ENCODE results near the gene NR2F1. TPM values are rescaled to one million over a fixed set of nuclear protein-coding genes. Genes with fewer than 3 reads are reported as not detected.

NR2F1 gene
- total RNA-seq, 1 donor from 2014 or later, result 55.4 TPM

DNA sequence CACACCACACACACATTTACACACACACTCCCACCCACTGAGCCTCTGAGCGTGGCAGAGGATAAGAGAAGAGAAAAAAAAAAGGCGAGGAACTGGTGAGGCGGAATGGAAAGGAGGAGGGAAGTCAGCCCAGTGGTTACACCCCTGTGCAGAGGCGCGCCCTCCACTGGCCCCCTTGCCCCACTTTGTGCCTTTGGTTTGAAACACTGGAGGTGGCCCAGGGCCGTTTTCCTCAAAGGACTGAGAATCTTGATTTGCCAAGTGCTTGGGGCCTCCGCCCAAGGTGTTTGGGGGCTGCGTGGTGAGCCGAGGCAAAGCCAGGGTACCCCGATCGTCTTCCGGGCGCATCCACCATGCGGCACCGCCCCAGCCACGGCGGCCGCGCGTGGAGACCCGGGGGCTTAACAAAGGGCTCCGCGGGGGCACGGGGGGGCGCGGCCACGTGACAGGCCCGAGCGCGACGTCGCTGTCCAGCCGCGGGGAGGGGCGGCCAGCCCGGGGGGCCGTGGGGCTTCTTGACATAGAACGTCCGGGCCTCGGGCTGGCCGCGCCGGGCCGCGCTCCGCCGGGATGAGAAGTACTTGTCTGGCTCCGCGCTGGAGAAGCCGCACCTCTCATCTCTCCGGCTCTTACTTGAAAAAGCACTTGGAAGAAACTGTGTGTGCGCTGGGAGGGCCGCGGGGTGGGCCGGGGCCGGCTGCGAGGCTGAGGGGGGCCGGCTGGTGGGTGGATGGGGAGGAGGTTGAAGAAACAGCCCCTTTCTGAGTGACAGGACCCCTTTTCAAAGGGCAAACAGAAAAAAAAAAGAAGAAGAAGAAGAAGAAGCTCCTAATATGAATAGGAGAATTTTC lies 21.0 kb downstream of the NR2F1 start:
- DNase-seq (ENCODE audit: extremely low read depth, low read depth, low spot score), result no peak

DNA sequence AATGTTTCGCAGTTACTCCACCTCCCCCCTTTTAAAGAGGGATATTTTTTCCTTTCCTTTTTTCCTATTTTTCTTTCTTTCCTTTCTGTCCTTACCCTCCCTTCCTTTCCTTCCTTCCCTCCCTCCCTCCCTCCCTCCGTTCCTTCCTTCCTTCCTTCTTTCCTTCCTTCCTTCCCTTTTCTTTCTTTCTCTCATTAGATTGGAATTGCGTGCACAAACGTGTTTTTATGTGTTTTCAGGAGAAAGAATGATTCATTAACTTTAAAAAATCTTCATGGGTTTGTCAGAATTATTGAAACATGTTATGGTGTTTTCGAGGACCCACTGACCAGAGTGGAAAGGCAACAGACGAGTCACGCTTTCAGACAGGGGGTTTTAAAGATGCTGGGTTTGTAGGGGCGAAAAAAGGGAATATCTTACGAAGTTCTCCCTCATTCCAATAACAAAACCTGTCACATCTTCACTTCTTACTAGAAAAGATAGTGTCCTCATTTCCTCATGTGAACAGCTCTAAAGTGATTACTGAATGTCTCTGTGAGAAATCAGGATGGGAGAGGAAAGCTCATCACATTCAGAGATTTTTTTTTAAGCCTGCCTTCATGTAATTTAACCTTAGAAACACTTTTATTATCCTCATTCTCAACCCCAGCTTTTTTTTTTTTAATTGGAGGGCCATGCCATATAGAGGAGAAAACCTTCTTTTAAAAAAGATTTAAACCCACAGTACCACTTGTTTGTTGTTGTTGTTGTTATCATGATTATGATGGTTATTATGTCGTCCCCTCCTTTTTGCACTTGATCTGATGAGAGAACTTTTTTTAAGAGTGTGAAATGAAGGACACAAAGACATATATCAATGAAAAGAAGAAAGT lies 21.9 kb downstream of the NR2F1 start:
- DNase-seq (ENCODE audit: extremely low read depth, low read depth, low spot score), result no peak

GRCh38 chr5:93606382-93606752 lies 23.3 kb downstream of the NR2F1 start:
- no peak for DNase-seq (ENCODE audit: extremely low read depth, low read depth, low spot score)

DNA sequence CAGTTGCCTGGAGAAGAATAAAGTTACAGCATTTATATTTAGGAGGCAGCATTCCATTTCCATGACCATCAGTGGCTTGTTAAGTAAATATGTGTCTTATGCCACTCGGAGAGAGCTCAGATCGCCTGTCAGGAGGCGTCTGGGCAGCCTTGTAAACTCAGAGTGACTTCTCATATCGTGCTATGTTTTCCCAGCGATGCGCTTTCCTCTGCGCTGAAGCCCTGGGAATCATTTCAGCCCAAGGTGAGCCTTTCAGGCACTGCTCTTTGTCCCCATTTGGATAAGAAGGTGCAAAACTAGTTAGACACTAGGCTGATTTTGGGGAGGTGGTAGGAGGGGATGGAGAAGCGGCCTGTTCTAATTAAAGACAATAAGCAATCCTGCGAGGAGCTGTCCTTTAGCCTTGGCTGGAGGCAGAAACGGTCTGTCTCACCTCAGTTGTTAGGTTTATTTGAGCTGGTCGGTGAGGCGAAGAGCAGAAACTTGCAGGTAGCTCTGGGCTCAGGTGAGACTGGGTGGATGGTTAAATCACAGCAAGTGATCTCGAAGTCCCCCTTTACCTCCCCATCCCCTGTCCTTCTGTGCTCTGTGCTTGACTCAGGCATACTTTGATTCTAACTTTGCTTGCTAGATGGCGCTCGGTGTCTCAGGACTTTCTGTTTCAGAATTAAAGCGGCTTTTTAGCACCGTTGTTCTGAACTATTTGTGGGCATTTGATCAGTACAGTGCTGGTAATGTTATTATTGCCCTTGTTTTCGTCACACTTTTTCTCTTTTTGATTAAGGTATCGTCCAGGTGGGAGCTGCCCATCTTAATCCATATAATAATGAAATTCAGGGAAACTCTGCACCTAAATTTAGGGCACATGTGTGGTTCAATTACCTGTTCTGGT lies 24.6 kb downstream of the NR2F1 start:
- DNase-seq (ENCODE audit: extremely low read depth, low read depth, low spot score), result no peak

DNA sequence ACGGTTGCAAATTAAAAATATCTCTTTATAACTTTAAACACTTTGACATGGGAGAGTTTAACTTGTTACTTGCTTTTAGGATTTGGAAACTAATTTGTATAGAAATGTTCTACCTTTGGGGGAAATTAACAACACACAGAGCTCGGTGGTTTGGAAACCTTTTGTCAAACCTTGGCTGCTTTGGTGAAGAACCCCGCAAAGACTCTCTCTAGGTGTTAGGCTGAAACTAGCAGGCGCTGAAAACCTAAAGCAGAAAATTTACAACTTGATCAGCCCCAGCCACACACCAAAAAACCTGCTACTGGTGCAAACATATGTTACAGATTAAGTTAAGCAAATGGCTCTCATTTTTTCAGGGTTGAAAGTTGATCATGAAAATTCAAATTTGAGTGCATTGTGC lies 25.8 kb downstream of the NR2F1 start:
- DNase-seq (ENCODE audit: extremely low read depth, low read depth, low spot score), result no peak

DNA sequence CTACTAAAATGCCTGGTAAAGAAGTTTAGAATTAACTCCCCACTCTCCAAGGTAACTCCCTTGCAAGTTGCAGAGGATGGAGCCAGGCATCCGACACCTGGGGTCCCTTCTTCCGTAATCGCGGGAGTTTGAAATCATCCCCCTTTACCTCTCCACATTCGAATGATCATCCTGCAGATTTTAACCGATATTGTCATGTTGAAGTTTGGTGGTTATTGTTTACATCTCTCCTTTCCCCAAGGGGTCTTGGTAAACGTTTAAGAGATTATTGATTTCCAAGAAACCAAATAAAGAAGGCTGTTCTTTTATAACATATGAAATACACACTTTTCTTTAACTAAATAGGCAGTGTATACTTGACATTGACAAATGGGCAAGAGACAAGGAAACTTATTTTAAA lies 26.7 kb downstream of the NR2F1 start:
- DNase-seq (ENCODE audit: extremely low read depth, low read depth, low spot score), result no peak

DNA sequence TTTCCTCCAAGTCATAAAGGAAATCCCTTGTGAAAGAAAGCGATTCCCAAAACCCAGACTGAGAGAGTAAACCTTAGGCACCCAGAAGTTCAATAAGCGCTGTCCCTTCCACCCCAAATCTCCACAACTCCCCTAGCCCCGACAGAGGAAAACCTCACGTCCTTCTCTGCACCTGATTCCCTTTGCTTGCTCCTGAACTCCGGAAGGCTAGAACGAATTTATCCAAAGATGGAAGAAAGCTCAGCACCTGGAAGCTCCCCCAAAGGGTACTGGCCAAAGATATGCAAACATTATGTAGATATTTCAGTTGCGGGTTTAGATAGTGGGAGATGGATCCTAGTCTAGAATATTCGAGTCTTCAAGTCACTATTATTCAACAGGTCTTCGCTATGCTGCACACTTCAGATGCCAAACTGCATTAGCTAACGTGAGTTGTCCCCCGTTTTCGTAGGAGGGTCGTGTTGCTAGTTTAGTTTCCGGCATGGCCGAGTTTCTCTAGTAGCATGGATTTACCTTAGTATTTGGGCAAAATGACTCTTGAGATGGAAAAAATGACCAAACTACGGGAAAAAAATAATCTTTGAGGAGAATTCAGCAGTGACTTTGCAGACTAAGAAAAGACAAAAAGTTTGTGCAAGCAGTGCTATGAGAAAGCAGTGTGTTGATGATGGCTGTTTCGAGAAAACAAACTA lies 27.7 kb downstream of the NR2F1 start:
- DNase-seq (ENCODE audit: extremely low read depth, low read depth, low spot score), result no peak

DNA sequence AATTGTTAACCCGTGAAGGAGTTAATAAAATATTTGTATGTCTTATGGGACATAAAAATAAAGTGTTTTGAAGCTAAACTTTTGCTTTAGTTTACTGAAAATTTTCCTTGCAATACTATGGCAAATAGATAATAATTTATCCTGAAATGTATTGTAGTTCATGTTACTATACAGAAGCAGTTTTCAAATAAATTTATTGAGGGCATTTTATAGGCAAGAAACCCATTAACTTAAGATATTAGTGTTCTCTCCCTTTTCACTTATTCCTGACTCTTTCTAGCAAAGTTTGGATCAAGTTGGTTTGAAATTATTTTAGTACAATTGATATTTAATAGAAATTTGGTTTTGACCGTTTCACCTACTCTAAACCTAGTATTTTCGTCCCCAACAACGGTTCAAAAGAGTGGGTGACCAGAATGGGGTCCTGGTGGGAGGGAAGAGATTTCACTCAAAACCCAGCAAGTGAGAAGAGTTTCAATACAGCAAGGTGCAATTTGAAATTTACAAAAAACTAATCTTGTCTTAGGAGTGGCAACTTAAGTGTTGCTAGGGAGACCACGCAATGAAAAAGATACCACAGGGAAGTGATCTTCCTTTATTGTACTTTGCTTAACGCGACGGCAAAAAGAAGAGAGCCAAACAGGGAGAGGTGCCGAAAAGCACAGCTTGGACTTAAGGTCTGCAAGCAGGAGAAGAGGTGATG lies 28.4 kb downstream of the NR2F1 start:
- DNase-seq (ENCODE audit: extremely low read depth, low read depth, low spot score), result no peak

GRCh38 chr5:93611976-93612854 lies 29.2 kb downstream of the NR2F1 start:
- no peak for DNase-seq (ENCODE audit: extremely low read depth, low read depth, low spot score)

GRCh38 chr5:93612855-93613243 lies 29.8 kb downstream of the NR2F1 start:
- DNase-seq (ENCODE audit: extremely low read depth, low read depth, low spot score), result no peak

DNA sequence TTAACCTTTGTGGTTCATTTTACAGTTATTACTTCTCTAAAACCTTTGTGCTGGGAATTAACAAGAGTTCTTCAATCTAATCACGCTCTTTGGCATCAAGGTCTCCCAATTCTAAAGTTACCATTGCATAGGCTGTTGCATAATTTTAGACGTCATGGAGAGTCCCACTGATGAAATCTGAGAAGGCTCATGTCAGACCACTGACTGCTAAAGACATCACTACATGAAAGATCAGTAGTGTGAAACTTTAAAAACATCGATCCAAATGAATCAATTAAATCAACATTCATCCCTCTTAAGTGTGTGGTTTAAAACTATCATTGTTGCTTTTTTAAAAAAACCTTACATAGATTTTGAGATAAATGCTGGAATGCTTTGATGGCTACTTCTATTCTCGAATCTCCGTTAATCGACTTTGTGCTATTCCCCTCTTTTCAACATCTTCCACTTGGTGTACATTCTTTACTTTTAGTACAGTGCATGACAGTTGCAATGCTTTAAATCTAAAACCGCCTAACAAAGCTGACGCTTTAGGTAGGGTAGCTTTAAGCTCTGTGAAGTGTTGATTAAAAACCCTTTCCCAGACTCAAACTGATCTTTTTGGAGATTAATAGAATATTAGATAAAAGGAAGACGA lies 33.6 kb downstream of the NR2F1 start:
- no peak for DNase-seq (ENCODE audit: extremely low read depth, low read depth, low spot score)

DNA sequence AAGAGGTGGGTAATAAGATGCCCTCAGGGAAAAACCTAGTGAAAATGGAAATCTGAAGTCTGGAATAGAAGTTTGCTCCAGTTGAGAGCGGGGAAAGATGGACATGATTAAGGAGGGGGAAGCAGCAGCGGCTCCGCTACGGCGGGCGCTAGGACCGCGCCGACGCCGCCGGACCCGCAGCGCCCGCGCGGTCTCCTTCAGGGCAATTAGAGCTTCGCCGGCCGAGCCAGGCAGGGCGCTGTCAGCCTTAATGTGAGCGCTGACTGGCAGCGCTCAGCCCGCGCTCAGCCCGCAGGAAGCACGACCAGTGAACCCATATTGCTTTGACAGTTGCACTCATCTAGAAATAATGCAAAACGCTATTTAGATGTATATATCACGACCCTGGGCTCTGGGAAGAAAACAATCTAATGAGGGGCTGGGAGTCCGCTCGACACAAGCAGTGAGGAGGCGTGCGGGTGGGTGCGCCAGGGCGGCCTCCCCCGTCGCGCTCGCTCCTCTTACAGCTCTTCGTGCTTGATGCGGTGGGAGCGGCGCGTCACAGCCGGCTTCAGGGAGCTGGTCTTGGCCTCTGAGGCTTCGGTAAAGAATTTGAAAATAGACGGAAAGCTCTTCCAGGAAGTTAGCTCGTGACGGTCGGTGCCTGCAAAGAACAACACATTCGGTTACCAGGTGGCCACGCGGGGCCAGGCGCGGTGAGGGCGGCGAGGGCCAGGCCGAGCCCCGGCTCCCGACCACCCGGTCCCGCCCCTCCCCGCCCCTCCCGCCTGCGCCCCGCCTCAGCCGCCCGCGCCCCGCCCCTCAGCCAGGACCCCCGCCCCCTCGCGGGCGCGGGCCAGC lies 37.7 kb downstream of the NR2F1 start:
- DNase-seq (ENCODE audit: extremely low read depth, low read depth, low spot score), result no peak

GRCh38 chr5:93621327-93621798 lies 38.3 kb downstream of the NR2F1 start:
- DNase-seq (ENCODE audit: extremely low read depth, low read depth, low spot score), result no peak

DNA sequence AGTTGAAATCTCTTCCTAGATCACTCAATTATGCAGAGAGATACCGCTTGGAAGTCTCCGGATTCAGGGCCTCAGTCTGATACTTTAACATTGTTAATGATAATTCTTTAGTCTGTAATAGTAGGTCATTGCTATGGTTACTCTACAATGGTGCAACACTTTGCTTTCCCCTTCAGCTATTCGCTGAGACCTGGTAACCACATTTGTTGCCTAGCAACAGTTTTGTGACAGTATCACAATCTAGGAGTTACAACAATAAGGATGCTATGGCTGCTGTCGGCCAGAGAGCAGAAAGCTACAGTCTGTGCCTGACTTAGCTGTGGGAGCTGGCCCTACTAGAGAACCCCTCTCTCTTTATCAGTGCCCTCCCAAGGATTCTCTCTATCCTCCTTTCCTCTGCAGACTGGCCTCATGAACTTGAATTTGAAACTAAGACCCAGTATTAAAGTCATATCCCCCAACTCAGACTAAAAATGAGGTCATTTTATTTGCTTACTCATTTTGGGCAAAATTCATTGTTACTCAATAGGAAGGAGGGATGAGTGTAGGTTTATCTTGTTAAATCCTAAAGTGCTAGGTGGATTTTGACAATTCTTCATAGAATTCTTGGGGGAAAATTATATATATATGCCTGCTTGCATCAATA lies 39.3 kb downstream of the NR2F1 start:
- DNase-seq (ENCODE audit: extremely low read depth, low read depth, low spot score), result no peak

DNA sequence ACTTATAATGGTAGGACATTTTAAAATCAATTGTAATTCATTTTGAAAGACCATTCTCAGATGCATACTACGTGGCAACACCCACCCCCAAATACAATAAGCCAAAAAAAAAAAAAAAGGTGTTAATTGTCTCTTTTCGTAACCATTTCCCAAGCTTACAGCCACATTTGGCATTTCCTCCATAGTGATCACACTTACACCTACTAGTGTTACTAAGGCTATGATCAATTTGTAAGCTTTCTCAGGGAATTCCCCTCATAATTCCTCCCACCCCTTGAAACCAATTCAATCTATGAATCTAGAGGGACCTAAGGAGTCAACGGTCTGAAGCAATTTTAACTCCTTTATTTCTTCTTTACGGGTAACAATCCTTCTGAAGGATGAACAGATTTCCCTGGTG lies 40.1 kb downstream of the NR2F1 start:
- DNase-seq (ENCODE audit: extremely low read depth, low read depth, low spot score), result no peak

- DNase-seq (ENCODE audit: extremely low read depth, low read depth, low spot score), result no peak
These were observed 43.8 kb downstream of the NR2F1 start for GRCh38 chr5:93626801-93627200.

GRCh38 chr5:93632327-93632726 lies 49.3 kb downstream of the NR2F1 start:
- DNase-seq (ENCODE audit: extremely low read depth, low read depth, low spot score), result no peak

All from glomerular endothelial cell (primary cell).